Measurements from ENCODE around the gene ATP10A. TPM values are rescaled to one million over a fixed set of nuclear protein-coding genes. Genes with fewer than 3 reads are reported as not detected.

The ATP10A gene
- polyA plus RNA-seq, 1 of the 3 experiments (the other 2 are of a cell fraction): not detected

DNA sequence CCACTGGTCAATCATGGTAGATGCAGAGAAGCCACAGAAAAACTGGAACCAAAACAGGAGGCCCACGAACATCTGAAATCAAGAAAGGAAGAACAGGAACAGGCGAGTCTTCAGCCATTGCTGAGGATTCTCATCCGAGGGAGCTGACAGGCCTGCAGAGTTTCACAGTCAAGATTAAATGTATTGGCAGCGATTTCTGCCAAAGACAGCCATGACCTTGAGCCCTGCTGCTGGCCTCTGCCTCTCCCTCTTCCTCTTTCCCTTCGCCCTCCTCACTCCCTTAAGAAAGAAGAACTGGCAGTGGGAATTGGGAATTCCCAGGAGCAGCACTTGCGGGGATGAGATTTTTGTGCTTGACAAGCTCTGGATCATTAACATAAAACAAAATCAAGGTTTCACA, 179.7 kb downstream of the ATP10A start:
- CTCF ChIA-PET: interaction anchor here (0.7 to 2.3 kb wide), 3 partner anchors 9 to 251 kb away, joined by 3 to 10 read pairs (median 4); no protein-coding TSS in a partner anchor
- Histone ChIP-seq H3K27me3 (ENCODE audit: insufficient read depth) (no peaks in the 10 kb centered on the region), H3F3A (replicated peaks; ENCODE audit: insufficient read depth) (no peaks in the 10 kb centered on the region)

More for the DNA sequence above, 179.7 kb downstream of the ATP10A start:
- no peak overlapping the region for H3K9ac ChIP-seq
- no peak overlapping the region for H3K4me2 ChIP-seq
- no peaks in the 10 kb centered on the region for H4K20me1 ChIP-seq (ENCODE audit: insufficient read depth)
- no peak overlapping the region for H3K27ac ChIP-seq (ENCODE audit: low read depth in 2 of 2, low read length in 1 of 2)
- no peak overlapping the region for H2AFZ ChIP-seq (ENCODE audit: low read depth)
- peaks cover 0 to 3% of the 10 kb centered on the region in 2 experiments; a peak in 1 of 4 replicates for H3K4me1 ChIP-seq (ENCODE audit: control insufficient read depth in 1 of 2, insufficient read depth in 2 of 2, low read depth in 1 of 2, low read length in 1 of 2)
- no peak for DNase-seq
- H3K4me3 ChIP-seq (ENCODE audit: low read depth in 2 of 2, low read length in 1 of 2): no peak overlapping the region
- POLR2A ChIA-PET: no interaction called here
- H3K79me2 ChIP-seq (ENCODE audit: insufficient read depth): no peaks in the 10 kb centered on the region
- H3K9me2 ChIP-seq: no peaks in the 10 kb centered on the region
- WGBS (ENCODE audit: low lambda C conversion rate): 45% methylated on average over 6 of the region's 6 CpGs
- no peaks in the 10 kb centered on the region for H3K36me3 ChIP-seq (replicated peaks in 1 of 2; ENCODE audit: control insufficient read depth in 1 of 2, insufficient read depth in 2 of 2, low read length in 1 of 2)
- TF ChIP-seq, protein P1, sequence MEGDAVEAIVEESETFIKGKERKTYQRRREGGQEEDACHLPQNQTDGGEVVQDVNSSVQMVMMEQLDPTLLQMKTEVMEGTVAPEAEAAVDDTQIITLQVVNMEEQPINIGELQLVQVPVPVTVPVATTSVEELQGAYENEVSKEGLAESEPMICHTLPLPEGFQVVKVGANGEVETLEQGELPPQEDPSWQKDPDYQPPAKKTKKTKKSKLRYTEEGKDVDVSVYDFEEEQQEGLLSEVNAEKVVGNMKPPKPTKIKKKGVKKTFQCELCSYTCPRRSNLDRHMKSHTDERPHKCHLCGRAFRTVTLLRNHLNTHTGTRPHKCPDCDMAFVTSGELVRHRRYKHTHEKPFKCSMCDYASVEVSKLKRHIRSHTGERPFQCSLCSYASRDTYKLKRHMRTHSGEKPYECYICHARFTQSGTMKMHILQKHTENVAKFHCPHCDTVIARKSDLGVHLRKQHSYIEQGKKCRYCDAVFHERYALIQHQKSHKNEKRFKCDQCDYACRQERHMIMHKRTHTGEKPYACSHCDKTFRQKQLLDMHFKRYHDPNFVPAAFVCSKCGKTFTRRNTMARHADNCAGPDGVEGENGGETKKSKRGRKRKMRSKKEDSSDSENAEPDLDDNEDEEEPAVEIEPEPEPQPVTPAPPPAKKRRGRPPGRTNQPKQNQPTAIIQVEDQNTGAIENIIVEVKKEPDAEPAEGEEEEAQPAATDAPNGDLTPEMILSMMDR (IDR thresholded peaks at IDR 0.05): no peak
- TF ChIP-seq RCOR1 (IDR thresholded peaks at IDR 0.05; ENCODE audit: low read length): no peak
- TF ChIP-seq FOXM1 (IDR thresholded peaks at IDR 0.05; ENCODE audit: low read depth): no peak
- no peak for TF ChIP-seq FOXJ3 (CRISPR knock-in tag; IDR thresholded peaks at IDR 0.05)
- no peak for TF ChIP-seq JUND (IDR thresholded peaks at IDR 0.05)
- TF ChIP-seq, protein P2, sequence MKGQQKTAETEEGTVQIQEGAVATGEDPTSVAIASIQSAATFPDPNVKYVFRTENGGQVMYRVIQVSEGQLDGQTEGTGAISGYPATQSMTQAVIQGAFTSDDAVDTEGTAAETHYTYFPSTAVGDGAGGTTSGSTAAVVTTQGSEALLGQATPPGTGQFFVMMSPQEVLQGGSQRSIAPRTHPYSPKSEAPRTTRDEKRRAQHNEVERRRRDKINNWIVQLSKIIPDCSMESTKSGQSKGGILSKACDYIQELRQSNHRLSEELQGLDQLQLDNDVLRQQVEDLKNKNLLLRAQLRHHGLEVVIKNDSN (IDR thresholded peaks at IDR 0.05; ENCODE audit: borderline replicate concordance, low read depth): no peak
- TF ChIP-seq SIN3A (IDR thresholded peaks at IDR 0.05; ENCODE audit: borderline replicate concordance, low read depth, low read length): no peak
- TF ChIP-seq, protein P3, sequence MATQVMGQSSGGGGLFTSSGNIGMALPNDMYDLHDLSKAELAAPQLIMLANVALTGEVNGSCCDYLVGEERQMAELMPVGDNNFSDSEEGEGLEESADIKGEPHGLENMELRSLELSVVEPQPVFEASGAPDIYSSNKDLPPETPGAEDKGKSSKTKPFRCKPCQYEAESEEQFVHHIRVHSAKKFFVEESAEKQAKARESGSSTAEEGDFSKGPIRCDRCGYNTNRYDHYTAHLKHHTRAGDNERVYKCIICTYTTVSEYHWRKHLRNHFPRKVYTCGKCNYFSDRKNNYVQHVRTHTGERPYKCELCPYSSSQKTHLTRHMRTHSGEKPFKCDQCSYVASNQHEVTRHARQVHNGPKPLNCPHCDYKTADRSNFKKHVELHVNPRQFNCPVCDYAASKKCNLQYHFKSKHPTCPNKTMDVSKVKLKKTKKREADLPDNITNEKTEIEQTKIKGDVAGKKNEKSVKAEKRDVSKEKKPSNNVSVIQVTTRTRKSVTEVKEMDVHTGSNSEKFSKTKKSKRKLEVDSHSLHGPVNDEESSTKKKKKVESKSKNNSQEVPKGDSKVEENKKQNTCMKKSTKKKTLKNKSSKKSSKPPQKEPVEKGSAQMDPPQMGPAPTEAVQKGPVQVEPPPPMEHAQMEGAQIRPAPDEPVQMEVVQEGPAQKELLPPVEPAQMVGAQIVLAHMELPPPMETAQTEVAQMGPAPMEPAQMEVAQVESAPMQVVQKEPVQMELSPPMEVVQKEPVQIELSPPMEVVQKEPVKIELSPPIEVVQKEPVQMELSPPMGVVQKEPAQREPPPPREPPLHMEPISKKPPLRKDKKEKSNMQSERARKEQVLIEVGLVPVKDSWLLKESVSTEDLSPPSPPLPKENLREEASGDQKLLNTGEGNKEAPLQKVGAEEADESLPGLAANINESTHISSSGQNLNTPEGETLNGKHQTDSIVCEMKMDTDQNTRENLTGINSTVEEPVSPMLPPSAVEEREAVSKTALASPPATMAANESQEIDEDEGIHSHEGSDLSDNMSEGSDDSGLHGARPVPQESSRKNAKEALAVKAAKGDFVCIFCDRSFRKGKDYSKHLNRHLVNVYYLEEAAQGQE (IDR thresholded peaks at IDR 0.05; ENCODE audit: low read depth, low read length): no peak
- no peak for TF ChIP-seq MXI1 (IDR thresholded peaks at IDR 0.05; ENCODE audit: low read depth, low read length)
- TF ChIP-seq TAF1 (IDR thresholded peaks at IDR 0.05; ENCODE audit: borderline replicate concordance, low read depth, low read length): no peak
- TF ChIP-seq, protein P4, sequence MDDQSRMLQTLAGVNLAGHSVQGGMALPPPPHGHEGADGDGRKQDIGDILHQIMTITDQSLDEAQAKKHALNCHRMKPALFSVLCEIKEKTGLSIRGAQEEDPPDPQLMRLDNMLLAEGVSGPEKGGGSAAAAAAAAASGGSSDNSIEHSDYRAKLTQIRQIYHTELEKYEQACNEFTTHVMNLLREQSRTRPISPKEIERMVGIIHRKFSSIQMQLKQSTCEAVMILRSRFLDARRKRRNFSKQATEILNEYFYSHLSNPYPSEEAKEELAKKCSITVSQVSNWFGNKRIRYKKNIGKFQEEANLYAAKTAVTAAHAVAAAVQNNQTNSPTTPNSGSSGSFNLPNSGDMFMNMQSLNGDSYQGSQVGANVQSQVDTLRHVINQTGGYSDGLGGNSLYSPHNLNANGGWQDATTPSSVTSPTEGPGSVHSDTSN (IDR thresholded peaks at IDR 0.05): no peak
- no peak for TF ChIP-seq SMC3 (IDR thresholded peaks at IDR 0.05; ENCODE audit: low read depth, low read length)
- TF ChIP-seq, protein P5, sequence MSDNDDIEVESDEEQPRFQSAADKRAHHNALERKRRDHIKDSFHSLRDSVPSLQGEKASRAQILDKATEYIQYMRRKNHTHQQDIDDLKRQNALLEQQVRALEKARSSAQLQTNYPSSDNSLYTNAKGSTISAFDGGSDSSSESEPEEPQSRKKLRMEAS (IDR thresholded peaks at IDR 0.05; ENCODE audit: low read depth): no peak
- no peak for TF ChIP-seq RXRA (IDR thresholded peaks at IDR 0.05; ENCODE audit: borderline replicate concordance, low read depth)
- TF ChIP-seq EZH2phosphoT487 (IDR thresholded peaks at IDR 0.05; ENCODE audit: borderline replicate concordance, low read depth): no peak
- TF ChIP-seq MEF2A (IDR thresholded peaks at IDR 0.05; ENCODE audit: borderline replicate concordance, low read depth): no peak
- H3K9me3 ChIP-seq: no peaks in the 10 kb centered on the region
